Measurements from ENCODE around the gene NPC1. TPM values are rescaled to one million over a fixed set of nuclear protein-coding genes. Genes with fewer than 3 reads are reported as not detected.
"Not testable (repeated sequence)": the region's sequence is repeated elsewhere in the genome, so short reads cannot be mapped to it uniquely, and the experiment has no call there.

NPC1 gene
- 27.7 TPM for polyA plus RNA-seq (ENCODE audit: insufficient read length)

DNA sequence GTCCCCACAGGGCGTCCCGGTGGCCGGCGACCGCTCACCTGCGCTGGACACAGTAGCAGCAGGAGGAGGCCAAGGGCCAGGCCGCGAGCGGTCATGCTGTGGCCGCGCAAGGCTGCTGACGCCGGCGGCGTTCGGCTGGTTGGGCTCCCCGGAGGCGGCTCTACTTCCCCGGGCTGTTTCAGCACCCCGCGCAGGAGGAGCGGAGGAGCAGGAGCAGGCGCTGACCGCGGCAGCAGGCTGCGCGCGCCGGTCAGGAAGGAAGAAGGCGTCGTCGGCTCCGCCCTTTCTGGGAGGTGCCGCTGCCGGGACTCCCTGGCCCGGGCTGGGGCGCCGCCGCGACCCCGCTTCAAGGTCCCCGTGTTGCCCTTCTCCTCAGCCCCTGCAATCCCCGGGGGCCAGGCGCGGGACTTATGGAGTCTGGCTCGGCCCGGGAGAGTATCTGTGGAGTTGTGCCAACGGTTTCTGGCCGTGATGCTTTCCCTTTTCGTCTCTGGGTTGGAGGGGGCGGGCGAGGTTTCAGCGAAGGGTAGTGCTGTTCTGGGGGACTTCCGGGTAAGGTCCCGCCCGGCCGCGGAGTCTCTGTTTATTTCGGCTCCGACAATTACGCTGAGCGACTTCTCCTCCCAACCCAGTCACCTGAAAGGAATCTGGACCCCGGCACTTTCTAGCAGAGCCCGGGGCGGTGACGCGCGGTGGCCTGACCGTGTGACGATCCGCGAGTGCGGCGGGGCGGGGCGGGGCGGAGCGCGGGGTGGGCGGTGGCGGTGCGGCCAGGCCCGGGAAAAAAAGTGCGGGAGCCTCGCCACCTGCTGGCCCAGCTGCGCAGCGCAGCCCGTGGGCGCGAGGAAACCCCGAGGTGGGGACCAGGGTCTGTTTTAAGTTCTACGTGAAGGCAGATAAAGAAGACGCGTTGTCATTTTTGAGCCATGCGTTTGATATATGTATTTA, at the start of gene NPC1:
NPC1 (minus strand) TSS at position 258 of the 948 bp plus-strand sequence; CDS start at position 95, 163 bp downstream.
- DNase-seq (ENCODE audit: low read depth) = peak; percentile 83

DNA sequence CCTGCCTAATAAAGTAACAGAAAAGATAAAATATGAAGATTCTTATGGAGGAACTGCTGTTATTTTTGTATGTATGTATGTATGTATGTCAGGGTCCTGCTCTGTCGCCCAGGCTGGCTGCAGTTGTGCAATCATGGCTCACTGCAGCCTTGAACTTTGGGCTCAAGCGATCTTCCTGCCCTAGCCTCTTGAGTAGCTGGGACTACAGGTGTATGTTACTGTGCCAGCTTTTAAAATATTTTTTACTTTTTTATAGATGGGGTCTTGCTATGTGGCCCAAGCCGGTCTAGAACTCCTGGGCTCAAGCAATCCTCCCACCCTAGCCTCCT, 49.7 kb upstream of the NPC1 start:
- DNase-seq (ENCODE audit: low read depth) = no peak

GRCh38 chr18:23635283-23636070, 49.2 kb upstream of the NPC1 start:
- DNase-seq (ENCODE audit: low read depth) = no peak

GRCh38 chr18:23634692-23635091, 48.4 kb upstream of the NPC1 start:
- DNase-seq (ENCODE audit: low read depth) = no peak

- DNase-seq (ENCODE audit: low read depth) = no peak
Observed at GRCh38 chr18:23632615-23633014, 46.3 kb upstream of the NPC1 start.

- no peak for DNase-seq (ENCODE audit: low read depth)
Observed at GRCh38 chr18:23631746-23632145, 45.4 kb upstream of the NPC1 start.

- DNase-seq (ENCODE audit: low read depth) = no peak
Observed at GRCh38 chr18:23631312-23631711, 45.0 kb upstream of the NPC1 start.

GRCh38 chr18:23629444-23629946, 43.2 kb upstream of the NPC1 start:
- no peak for DNase-seq (ENCODE audit: low read depth)

- DNase-seq (ENCODE audit: low read depth) = no peak
Observed at GRCh38 chr18:23627970-23628369, 41.7 kb upstream of the NPC1 start.

DNA sequence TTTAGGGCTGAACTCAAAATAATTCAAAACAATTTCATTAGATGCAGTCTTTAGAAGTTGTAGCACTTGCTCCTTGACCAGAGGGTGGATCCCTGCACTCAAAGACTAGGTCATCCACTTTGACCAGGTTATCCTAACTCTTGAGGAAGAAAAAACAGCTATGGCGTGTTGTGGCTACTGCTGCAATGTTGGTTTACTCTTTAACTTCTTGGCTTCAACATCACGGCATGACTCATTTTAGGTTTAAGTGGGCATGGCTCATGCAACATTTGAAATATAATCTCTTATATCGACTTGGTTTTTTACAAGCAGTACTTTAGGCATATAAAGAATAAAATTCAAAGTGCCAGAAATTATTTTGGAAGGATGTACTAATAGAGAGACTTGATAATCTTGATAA, 41.0 kb upstream of the NPC1 start:
- DNase-seq (ENCODE audit: low read depth) = no peak

GRCh38 chr18:23626451-23627279, 40.4 kb upstream of the NPC1 start:
- DNase-seq (ENCODE audit: low read depth) = no peak

DNA sequence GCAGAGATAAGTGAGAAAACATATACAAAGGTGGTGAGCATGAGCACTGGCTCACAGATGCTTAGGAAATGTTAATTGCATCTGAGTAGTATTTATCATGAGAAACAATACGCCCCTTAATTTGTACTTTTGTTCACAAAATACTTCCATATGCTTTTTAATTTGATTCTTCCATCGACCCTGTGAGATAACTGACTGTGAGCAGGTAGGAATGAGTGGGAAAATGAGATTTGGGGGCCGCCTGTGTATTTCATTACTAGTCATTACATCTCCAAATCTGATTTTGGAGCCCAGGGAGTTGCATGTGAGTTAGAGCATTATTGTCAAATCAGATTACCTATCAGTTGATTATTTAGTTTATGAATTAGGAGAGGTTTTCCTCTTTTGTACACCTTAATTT, 36.7 kb upstream of the NPC1 start:
- DNase-seq (ENCODE audit: low read depth) = no peak

DNA sequence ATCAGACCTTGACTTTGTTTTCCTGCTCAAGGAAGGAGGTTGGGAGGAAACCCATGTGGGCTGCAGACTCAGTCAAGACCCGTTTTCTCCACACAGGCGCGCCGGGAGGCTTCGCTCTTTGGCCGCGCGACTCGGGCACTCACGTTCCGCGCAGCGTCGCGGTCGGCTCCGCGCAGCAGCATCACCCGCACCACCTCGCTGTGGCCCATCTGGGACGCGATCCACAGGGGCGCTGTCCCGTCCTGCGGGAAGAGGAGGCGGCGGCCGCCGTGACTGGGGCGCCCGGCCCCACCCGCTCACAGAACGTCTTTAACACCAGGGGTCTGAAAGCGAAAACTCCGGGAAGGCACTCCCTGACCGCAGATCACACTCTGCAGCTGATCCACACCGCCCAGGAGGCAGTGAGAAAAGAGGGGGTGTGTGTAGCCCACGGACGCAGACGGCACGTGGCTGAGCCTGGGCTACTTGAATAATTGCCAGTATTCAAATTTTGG, 33.1 kb upstream of the NPC1 start:
- DNase-seq (ENCODE audit: low read depth) = no peak

GRCh38 chr18:23618862-23619387, 32.6 kb upstream of the NPC1 start:
- no peak for DNase-seq (ENCODE audit: low read depth)

GRCh38 chr18:23617412-23618014, 31.2 kb upstream of the NPC1 start:
- no peak for DNase-seq (ENCODE audit: low read depth)

- DNase-seq (ENCODE audit: low read depth) = no peak
Observed at GRCh38 chr18:23616258-23616657, 30.0 kb upstream of the NPC1 start.

- DNase-seq (ENCODE audit: low read depth) = no peak
Observed at GRCh38 chr18:23614891-23615290, 28.6 kb upstream of the NPC1 start.

DNA sequence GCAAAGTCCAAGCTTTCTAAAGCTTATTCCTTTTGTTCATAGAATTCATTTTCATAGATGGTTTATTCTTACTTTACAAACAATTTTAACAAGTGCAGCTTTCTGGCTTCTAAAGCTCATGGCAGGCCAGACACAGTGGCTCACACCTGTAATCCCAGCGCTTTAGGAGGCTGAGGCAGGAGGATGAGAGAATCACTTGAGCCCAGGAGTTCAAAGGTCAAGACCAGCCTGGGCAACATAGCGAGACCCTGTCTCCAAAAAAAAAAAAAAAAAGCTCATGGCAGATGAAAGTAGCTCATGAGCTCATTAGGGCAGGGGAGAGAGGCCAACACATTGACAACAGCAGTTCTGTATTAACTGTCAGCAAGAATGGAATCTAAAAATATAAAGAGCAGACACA, 28.1 kb upstream of the NPC1 start:
- DNase-seq (ENCODE audit: low read depth) = no peak

GRCh38 chr18:23613091-23613475, 26.8 kb upstream of the NPC1 start:
- not testable (repeated sequence) for DNase-seq (ENCODE audit: low read depth)

GRCh38 chr18:23612434-23613090, 26.3 kb upstream of the NPC1 start:
- no peak for DNase-seq (ENCODE audit: low read depth)
